ENCODE data around the gene TMEM258.

The TMEM258 gene

GRCh38 chr11:61775606-61776554, 16.5 kb downstream of the TMEM258 start:
- DNase-seq (ENCODE audit: low read depth), result no peak

- DNase-seq (ENCODE audit: low read depth), result no peak
Measured at GRCh38 chr11:61775106-61775505, 17.3 kb downstream of the TMEM258 start.

GRCh38 chr11:61774411-61774810, 18.0 kb downstream of the TMEM258 start:
- DNase-seq (ENCODE audit: low read depth), result no peak

GRCh38 chr11:61773809-61774208, 18.6 kb downstream of the TMEM258 start:
- DNase-seq (ENCODE audit: low read depth), result no peak

- no peak for DNase-seq (ENCODE audit: low read depth)
Measured at GRCh38 chr11:61773356-61773755, 19.0 kb downstream of the TMEM258 start.

- no peak for DNase-seq (ENCODE audit: low read depth)
Measured at GRCh38 chr11:61771985-61772455, 20.4 kb downstream of the TMEM258 start.

GRCh38 chr11:61771195-61771894, 21.1 kb downstream of the TMEM258 start:
- DNase-seq (ENCODE audit: low read depth), result no peak

- DNase-seq (ENCODE audit: low read depth), result no peak
Measured at GRCh38 chr11:61769946-61770683, 22.3 kb downstream of the TMEM258 start.

- DNase-seq (ENCODE audit: low read depth), result no peak
Measured at GRCh38 chr11:61769169-61769920, 23.1 kb downstream of the TMEM258 start.

GRCh38 chr11:61768376-61769076, 23.9 kb downstream of the TMEM258 start:
- DNase-seq (ENCODE audit: low read depth), result no peak

GRCh38 chr11:61766353-61766841, 26.0 kb downstream of the TMEM258 start:
- DNase-seq (ENCODE audit: low read depth), result no peak

GRCh38 chr11:61765550-61766253, 26.7 kb downstream of the TMEM258 start:
- no peak for DNase-seq (ENCODE audit: low read depth)

- no peak for DNase-seq (ENCODE audit: low read depth)
Measured at GRCh38 chr11:61764606-61765260, 27.7 kb downstream of the TMEM258 start.

- no peak for DNase-seq (ENCODE audit: low read depth)
Measured at GRCh38 chr11:61763930-61764605, 28.3 kb downstream of the TMEM258 start.

- no peak for DNase-seq (ENCODE audit: low read depth)
Measured at GRCh38 chr11:61762798-61763197, 29.6 kb downstream of the TMEM258 start.

GRCh38 chr11:61762223-61762615, 30.2 kb downstream of the TMEM258 start:
- no peak for DNase-seq (ENCODE audit: low read depth)

- no peak for DNase-seq (ENCODE audit: low read depth)
Measured at GRCh38 chr11:61761440-61762222, 30.8 kb downstream of the TMEM258 start.

- no peak for DNase-seq (ENCODE audit: low read depth)
Measured at GRCh38 chr11:61760946-61761345, 31.5 kb downstream of the TMEM258 start.
